Measurements from ENCODE around the gene TXNRD1.
"Not testable (repeated sequence)": the region's sequence is repeated elsewhere in the genome, so short reads cannot be mapped to it uniquely, and the experiment has no call there.

TXNRD1 gene

DNA sequence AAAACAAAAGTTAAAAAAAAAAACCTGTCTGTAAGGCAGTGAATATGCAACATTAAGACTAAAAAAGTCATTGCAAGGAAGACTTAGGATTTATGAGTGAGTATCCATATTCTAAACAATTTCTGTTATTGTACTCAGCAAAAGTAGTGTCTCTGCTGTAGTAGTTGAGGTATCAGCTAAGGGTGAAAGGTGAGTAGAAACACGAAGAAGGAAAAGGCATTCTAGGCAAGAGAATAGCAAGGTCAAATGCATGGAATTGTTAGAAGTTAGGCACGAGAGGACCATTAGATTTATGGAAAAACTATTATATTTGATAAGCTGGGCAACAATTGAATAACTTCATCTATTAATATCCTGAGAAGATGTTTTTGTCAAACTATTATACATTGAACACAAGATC, 89.8 kb downstream of the TXNRD1 start:
- DNase-seq (ENCODE audit: low read depth): no peak

DNA sequence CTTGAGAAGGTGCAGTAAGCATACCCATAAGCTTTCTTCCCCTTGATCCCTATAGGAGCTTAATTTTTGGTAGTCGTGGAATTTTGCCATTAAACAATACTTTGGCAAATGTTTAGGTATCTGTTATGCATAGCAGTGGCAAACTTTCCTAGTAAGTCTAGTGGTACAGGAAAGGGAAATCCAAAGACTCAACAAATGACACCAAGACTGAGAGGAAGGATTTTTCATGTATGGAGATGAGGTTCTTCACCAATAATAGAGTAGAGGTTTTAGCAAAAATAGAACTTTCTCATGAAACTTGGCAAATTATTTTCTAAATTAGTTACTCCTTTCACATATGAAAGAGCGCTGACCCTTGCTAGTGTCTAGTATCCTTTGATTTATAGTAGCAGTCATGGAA, 90.8 kb downstream of the TXNRD1 start:
- DNase-seq (ENCODE audit: low read depth): no peak

DNA sequence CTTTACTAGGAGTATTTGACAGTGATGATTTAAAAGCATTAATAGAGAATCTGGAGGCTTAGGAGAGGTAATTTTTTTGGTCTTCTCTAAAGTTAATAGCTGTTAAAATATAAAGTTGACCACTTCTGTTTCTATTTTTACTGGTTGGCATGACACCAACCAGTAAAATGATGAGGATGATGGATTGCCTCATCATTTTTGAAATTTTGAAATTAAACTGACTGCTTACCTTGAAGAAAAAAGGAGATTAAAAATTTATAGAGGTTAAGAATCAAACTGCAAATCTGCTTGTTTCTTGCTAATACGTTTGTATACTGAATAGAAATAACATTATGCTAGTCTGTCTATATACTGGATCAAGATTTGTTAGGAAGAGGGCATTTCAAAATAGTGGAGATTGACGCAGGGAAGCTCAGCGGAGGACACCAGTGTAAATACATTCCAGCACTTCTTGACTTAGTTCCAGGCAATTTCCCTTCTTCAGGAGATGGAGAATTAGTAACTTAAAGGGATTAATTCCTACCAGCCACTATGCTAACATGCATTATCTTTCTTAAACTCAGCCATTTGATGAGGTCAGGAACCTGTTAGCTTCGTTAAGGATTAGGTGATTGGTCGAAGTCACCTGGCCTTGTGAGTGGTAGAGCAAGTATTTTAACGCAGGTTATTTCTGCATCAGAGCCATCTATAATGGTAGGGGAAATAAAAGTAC, 91.5 kb downstream of the TXNRD1 start:
- no peak for DNase-seq (ENCODE audit: low read depth)

DNA sequence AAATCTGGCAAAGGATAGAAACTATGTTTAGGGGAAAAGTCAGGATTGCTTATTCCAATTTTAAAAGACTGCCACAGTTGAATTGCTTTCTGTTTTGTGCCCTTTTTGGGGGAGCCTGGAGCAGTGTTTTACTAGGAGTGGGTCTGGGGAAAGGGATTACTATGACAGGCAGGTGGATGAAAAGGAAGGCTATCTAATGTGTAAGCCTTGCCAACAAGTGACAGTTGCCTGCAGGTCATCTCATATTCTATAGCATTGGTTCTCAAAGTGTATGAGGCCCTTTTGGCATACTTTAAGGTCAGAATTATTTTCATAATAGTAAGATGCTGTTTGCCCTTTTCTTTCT, 92.0 kb downstream of the TXNRD1 start:
- no peak for DNase-seq (ENCODE audit: low read depth)

GRCh38 chr12:104309446-104309993, 93.9 kb downstream of the TXNRD1 start:
- DNase-seq (ENCODE audit: low read depth): no peak

GRCh38 chr12:104310751-104311633, 95.4 kb downstream of the TXNRD1 start:
- no peak for DNase-seq (ENCODE audit: low read depth)

GRCh38 chr12:104312202-104312601, 96.6 kb downstream of the TXNRD1 start:
- no peak for DNase-seq (ENCODE audit: low read depth)

DNA sequence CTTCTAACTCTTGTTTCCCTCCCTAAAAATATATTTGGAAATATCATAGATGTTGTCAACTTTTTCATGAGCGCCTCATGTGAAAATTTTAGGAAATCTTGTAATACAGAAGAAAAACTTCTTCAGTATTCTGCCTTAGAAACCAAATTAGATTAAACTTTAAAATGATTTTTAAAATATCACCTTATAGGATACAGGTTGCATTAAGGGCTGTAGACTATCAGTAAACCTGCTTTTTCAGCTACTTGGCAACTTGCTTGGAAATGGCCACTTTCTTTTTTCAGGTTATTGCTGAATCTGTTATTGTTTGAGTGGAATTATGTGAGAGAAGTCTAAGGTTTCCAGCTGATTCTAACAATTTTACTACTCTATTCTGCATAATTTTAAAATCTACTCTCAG, 97.1 kb downstream of the TXNRD1 start:
- no peak for DNase-seq (ENCODE audit: low read depth)

DNA sequence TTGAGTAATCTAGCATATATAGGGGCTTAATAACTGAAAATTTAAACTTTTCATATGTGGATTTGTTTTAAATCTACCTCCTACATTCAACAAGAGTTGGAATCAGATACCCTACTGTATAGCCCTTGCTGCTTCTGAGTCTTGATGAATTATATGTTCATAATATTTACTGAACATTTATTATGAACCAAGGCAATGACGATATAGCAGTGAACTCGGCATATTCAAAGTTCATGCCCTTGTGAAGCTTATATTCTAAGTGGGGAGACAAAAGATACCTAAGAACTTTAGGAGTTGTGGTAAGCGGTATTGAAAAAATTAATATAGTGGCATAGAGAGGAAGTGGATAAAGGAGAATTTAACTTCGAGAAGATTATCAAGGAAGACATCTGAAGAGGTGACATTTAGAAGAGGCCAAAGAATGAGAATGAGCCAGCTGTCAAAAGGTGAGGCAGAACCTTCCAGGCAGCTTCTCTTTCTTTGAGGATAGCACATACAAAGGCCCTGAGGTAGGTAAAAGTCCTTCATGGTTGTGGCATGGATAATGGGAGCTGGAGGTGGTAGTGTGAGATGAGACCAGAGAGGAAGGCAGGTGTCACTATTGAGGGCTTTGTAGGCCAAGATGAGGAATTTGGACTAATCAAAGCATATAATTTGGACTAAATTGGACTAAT, 98.1 kb downstream of the TXNRD1 start:
- DNase-seq (ENCODE audit: low read depth): no peak

- DNase-seq (ENCODE audit: low read depth): no peak
Observed at GRCh38 chr12:104314242-104314614, 98.6 kb downstream of the TXNRD1 start.

GRCh38 chr12:104315326-104316224, 100.0 kb downstream of the TXNRD1 start:
- DNase-seq (ENCODE audit: low read depth): no peak

DNA sequence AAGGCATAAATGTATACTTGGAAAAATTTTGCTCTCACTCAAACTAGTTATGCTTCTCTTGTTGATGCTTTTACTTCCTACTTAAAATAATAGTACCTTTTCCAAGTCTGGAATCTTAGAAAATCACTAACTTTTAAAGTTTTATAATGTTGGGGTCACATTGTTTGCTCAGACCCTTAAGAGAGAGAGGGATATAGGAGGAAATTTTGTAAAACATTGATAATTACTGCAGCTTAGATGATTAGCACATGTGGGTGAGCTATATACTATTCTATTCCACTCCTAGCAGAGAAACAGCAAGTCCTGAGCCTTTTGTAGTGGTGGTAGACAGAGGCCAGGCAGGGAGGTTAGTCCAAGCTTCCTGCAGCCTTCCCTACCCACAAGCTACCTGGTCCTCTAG, 101.4 kb downstream of the TXNRD1 start:
- DNase-seq (ENCODE audit: low read depth): no peak

GRCh38 chr12:104317538-104318210, 102.1 kb downstream of the TXNRD1 start:
- no peak for DNase-seq (ENCODE audit: low read depth)

- DNase-seq (ENCODE audit: low read depth): no peak
Observed at GRCh38 chr12:104319028-104319427, 103.4 kb downstream of the TXNRD1 start.

GRCh38 chr12:104319918-104320626, 104.5 kb downstream of the TXNRD1 start:
- DNase-seq (ENCODE audit: low read depth): no peak

DNA sequence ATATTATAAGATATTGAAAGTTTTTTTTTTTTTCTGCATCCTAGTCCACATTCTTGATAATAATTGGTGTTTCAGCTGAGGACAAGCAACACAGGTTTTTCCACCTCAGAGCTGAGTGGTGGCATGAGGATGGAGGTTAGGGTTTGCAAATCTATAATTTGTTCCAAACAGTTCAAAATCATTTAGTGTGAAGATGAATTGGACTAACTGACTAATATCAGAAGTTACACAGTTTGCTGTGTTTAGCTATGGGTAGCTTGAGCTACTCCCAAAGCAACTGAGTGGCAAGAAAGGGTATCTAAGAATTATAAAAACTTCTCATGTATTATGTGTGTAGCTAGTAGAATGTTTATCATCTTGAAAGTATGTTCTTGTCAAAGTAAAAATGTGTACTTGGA, 105.0 kb downstream of the TXNRD1 start:
- DNase-seq (ENCODE audit: low read depth): no peak

GRCh38 chr12:104321949-104322348, 106.4 kb downstream of the TXNRD1 start:
- DNase-seq (ENCODE audit: low read depth): no peak

DNA sequence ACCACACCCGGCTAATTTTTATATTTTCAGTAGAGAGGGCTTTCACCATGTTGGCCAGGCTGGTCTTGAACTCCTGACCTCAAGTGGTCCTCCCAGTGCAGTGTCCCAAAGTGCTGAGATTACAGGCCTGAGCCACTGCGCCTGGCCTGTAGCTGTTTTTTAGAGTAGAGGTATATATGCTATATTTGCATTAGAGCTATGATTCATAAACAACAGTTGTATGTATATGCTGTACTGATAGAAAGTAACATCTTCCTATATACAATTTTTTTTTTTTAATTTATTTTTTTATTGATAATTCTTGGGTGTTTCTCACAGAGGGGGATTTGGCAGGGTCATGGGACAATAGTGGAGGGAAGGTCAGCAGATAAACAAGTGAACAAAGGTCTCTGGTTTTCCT, 107.0 kb downstream of the TXNRD1 start:
- not testable (repeated sequence) for DNase-seq (ENCODE audit: low read depth)

DNA sequence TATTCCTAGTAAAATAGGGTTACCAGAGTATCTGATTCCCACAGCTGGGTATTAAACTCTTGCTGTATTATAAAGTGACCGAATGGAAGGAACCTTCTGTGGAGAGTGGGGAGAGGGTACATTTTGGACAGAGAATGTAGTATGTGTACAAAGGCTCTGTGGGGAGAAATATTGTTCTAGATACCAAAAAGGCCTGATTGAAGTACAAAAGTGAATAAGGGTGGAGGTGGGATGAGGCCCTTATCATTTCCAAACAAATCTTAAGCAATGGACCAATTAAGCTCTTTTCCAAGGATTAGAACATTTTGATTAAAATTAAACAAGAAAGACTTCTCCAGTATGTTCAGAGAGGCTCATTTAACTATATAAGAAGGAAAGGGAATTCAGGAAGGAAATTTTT, 108.3 kb downstream of the TXNRD1 start:
- no peak for DNase-seq (ENCODE audit: low read depth)

DNA sequence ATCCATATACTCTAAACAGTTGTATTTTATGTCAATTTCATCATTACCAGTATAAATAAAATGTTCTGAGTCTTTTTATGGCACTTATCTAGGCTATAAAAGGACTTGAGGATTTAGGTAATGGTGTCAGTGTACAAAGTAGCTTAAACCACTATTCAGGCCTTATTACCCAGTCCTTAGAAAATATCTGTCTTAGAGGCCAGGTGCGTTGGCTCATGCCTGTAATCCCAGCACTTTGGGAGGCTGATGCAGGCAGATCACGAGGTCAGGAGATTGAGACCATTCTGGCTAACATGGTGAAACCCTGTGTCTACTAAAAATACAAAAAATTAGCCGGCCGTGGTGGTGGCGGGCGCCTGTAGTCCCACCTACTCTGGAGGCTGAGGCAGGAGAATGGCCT, 112.7 kb downstream of the TXNRD1 start:
- not testable (repeated sequence) for DNase-seq (ENCODE audit: low read depth)

All from stimulated activated CD4-positive, alpha-beta T cell treated with anti-CD3 and anti-CD28 coated beads, Interleukin-2, amount 100 ng/mL, for 4 hours (primary cell).